CD4-positive, alpha-beta T cell treated with Interleukin-2 at 100 ng/mL for 4 hours (primary cell): Measurements from ENCODE around the gene SEMA3B.
"Not testable (repeated sequence)": the region's sequence is repeated elsewhere in the genome, so short reads cannot be mapped to it uniquely, and the experiment has no call there.

Source experiments
- DNase-seq: peaks from one replicate; pipeline ENCODE4 v3.0.0-alpha.2; 2020; ENCODE audit warnings: low spot score

The SEMA3B gene

DNA sequence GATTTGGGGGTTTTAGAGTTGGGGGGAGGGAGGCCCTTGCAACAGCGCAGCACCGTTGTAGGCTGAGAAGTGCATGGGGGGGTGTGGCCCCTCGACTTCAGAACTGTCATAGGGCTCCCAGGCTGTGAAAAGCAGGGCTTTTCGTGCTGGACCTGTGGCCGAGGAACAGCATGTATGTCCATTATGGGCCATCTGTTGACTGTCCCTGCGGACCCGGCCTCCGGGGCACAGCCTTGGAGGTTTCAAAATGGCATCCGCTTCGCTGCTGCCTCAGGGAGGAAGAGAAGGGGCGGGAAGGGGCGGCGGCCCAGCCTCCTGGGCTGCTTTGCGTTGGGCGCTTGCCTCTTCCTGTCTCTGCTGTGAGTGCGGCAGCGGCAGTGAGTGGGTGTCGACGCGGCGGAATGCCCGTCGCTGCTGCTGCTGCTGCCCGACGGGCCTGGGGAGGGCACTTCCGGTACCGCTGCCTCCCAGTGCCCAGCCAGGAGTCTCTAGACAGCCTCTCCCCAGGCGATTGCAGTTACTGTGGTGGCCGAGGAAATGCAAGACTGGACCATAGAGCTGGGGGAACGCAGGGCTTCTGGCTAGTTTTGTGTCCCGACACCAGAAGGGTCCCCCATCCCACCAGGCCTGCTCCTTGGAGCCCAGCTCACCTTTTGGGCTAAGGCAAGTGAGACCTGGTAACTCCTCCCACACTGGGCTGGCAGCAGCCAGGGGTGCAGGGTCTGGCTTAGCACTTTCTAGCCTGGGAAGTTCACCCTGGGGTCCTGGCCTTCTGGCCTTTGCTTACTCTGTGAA lies 31.0 kb upstream of the SEMA3B start:
- peak; percentile 85 for DNase-seq

DNA sequence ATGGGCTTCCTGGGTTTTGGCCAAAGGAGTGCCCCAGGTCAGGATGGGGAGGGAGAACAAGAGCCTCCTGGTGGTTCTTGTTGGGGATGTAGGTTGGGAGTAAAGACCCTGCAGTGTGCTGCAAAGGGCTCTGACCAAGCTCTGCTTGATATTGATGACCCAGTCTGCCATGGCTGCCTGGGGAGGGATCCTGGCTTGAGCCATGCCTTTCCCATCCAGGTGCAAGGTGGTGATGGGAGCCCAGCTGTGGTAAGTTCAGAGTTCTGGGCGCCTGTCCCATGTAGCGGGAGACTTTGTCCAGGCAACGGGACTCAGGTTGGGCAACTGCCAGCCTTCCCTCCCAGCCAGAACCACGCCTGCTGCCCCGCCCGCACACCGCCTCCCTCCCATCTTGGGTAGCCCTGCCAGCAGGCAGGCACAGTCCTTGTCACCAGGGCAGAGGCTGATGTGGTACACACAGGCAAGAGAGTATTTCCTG lies 30.4 kb upstream of the SEMA3B start:
- DNase-seq = peak; percentile 34

DNA sequence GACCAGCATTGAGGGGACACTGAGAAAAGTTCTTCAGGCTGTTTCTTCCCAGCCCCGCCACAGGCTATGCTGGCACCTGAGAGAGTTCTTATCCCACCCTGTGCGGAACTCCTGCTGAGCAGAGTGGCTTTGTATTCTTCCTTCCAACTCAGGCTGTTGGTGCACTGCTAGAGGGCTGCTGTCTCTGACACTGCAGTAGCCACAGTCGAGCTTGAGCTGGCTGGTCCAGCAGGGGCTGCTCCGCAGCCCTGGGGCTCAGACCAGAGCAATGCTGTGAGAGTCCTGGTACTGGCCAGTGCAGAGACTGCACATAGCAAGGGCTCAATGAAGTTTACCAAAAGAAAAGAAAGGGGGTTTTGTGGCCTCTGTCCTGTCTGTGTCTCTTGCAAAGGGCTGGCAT lies 29.3 kb upstream of the SEMA3B start:
- DNase-seq = no peak

DNA sequence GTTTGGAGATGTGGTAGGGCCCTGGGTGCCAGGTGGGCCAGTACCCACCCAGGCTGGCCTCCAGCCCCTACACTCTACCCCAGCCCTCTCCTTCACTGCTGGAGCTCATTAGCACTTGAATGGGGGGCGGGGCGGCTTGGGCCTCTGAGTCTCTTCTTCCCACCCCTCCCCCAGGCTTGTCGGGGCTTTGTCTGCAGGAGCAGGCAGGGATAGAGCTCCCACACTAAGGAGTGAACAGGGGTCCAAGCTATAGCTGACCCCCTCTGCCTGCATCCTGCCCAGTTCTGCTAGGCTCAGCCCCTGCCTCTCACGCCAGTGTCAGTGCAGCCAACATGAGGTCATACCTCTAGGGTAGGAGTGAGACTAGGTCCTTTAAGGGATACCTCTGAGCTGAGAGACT lies 27.8 kb upstream of the SEMA3B start:
- DNase-seq = no peak

DNA sequence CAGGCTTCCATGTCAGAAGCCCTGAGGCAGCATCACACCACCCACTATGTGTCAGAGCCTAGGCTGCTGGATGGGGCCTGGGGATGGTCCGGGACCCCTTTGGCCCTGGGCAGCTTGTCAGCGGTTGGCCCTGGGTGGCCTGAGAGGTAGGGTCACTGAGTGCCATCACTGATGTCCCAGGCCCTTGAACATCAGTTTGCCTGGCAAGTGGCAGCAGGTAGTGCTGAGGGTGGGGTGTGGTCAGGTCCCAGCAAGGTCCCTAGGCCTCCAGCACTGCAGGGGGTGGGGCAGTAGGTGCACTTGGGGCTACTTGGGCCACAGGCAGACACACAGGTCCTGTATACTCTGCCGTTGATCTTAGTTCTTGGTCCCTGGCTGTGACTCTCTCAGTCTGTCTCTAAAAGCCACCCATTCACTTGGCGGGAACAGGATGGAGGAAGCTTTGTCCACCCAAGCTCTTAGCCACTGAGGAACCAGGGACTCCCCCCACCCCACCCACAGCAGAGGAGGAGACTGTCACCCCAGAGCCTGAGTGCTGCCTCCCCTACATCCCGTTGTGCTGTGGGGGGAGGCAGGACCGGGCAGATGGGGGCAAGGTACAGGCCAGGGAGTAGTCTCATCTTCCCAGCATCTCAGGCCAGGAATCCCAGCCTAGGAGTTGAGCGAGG lies 27.1 kb upstream of the SEMA3B start:
- DNase-seq = no peak

DNA sequence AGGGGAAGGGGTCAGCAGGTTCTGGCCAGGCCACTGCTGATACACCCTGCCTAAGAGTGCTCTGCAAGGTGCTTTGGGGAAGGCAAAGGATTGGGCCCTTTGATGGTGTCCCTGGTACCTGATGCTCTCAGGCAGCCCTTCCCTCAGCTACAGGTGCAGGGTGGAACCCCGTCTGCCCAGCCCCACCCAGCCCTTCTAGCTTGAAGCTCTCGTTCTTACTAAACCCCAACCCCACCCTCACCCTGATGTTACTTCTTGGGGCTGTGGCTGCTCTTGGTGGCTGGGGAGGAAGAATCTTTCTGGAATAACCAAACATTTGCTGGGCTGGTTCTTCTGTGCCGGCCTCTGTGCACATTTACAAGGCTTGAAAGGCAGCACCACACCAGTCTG lies 26.6 kb upstream of the SEMA3B start:
- DNase-seq = peak; percentile 36

GRCh38 chr3:50242851-50243542 lies 25.9 kb upstream of the SEMA3B start:
- DNase-seq = peak; percentile 46

- DNase-seq = no peak
Observed at GRCh38 chr3:50243543-50243895, 25.4 kb upstream of the SEMA3B start.

DNA sequence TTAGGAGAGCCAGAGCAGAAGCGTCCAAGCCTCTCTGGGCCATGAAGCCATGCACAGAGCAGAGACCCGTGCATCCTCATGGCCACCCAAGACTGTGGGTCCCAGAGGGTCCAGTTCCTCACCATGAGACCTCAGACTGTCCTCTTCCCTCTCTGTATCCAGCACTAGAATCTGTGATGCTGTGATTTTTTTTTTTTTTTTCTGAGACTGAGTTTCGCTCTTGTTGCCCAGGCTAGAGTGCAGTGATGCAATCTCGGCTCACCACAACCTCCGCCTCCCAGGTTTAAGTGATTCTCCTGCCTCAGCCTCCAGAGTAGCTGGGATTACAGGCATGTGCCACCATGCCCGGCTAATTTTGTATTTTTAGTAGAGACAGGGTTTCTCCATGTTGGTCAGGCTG lies 24.1 kb upstream of the SEMA3B start:
- DNase-seq = not testable (repeated sequence)

- DNase-seq = no peak
Observed at GRCh38 chr3:50245251-50245745, 23.6 kb upstream of the SEMA3B start.

DNA sequence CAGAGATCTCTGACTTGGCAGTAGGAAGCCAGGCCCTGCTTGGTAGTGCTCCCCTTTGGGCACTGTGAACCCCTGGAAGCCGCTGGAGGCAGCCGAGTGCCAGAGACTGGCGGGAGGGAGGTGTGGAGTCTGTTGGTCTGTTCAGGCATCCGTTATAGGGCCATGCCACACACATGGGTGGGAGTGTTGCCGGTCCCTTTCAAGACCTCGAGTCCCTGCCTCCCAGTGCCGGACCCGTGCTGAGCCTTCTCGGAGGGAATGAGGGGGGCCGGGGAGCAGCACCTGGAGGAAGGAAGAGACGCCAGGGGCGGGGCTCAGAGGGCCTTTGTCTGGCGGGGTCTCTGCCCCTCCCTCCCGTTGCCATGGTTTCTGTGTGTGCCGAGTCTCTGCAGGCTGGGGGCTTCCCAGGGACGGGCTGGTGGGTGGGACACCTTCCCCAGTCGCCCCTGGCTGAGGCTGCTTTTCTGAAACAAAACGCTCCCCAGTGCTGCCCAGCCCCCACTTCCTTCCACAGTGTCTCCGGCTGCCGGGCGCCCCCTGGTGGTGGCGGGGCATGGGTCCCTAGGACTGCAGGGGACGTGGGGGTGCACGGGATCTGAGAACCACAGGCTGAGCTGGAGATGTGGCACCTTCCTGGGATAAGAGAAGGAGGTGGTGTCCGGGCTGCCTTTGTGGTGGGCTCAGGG lies 23.0 kb upstream of the SEMA3B start:
- peak; percentile 93 for DNase-seq

DNA sequence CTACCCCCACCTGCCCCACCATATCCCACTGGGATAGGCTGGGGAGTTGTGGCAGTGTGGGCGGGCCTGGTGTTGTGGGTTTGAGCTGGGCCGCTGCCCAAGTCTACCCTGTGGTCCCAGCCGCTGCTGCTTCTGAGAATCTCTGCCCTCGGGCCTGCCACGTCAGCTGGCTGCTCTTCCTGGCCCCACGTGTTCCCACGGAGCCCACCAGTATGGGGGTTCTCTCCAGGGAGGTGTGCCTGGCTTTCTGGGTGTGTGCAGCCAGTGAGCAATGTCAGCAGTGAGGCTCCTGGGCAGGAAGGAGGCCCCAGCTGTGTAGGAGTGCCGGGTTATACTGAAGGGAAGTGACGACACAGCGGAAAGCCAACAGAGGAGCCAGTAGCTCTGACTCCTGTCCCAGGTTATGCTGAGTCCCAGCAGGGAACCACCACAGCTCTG lies 22.4 kb upstream of the SEMA3B start:
- DNase-seq = peak; percentile 90

GRCh38 chr3:50248387-50248786 lies 20.6 kb upstream of the SEMA3B start:
- DNase-seq = no peak

- DNase-seq = no peak
Observed at GRCh38 chr3:50249457-50249856, 19.5 kb upstream of the SEMA3B start.

DNA sequence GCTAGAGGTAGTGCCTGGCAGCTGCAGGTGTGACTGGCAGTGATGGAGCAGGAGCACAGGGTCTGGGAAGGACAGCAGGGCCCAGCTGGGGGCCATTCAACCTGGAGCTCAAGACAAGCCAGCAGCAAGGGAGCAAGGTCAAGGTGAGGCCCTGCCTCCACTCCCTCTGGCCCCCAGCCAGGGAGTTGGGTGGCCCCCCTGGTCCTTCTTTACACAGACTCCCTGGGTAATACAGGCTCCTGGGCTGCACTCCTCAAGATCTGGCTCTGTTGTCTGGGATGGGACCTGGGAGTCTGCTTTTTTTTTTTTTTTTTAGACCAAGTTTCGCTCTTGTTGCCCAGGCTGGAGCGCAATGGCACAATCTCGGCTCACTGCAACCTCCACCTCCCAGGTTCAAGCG lies 18.4 kb upstream of the SEMA3B start:
- DNase-seq = no peak

- peak; percentile 31 for DNase-seq
Observed at GRCh38 chr3:50251220-50251619, 17.7 kb upstream of the SEMA3B start.

- peak; percentile 17 for DNase-seq
Observed at GRCh38 chr3:50254577-50255250, 14.2 kb upstream of the SEMA3B start.

DNA sequence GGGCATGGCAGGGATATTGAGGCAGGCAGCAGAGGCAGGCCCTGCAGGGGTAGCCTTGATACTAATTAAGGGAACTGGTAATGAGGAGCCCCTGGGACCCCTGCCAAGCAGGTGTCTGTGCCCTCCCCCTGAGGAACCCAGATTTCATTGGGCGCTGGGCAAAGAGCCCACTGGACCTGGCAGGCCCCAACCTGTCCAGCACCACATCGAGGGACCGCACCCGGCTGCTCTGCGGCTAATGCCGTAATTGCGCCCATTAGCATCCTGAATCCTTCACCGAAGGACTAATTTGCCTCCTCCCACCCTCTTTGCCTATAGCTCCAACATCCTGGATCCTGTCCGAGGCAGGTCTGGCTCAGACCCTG lies 13.7 kb upstream of the SEMA3B start:
- DNase-seq = no peak

- DNase-seq = peak; percentile 43
Observed at GRCh38 chr3:50256978-50257890, 11.7 kb upstream of the SEMA3B start.

DNA sequence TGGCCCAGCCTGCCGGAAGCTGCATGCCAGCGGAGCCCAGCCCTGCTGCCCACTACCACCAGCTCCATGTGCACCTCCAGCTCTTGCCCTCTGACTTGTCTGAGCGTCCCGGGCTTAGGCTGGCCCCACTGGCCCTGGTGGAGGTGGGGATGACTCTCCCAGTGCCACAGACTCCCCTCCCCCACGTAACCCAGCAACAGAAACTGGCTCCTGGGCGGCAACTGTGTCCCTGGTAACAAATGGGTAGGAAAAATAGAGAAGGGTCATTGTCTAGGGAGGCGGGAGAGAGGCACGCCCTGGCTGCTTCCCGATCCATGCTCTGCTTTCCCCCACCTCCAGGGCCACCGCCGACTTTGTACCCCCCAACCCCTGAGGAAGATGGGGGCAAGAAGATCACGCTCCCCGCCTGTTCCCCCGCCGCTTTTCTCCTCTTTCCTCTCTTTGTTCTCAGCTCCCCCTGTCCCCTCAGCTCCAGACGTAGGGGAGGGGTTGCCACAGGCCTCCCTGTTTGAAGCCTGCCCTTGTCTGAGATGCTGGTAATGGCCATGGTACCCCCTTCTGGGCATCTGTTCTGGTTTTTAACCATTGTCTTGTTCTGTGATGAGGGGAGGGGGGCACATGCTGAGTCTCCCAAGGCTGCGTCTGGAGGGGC lies 10.8 kb upstream of the SEMA3B start:
- DNase-seq = no peak
